CD4-positive, alpha-beta T cell treated with Interleukin-4 for 1 hour (primary cell): Measurements from ENCODE around the gene APOD.

Experiments used
- DNase-seq, 2 donors: peaks; one replicate each; pipeline ENCODE4 v3.0.0-alpha.2; 2020 to 2022

The APOD gene

GRCh38 chr3:195522254-195523023 lies 61.3 kb downstream of the APOD start:
- DNase-seq: peak in 1 of 2 donors; percentile 68
